Measurements from ENCODE around the gene USH2A. TPM values are rescaled to one million over a fixed set of nuclear protein-coding genes. Genes with fewer than 3 reads are reported as not detected.
"Not testable (repeated sequence)": the region's sequence is repeated elsewhere in the genome, so short reads cannot be mapped to it uniquely, and the experiment has no call there.

USH2A gene
- total RNA-seq, 1 donor from 2014 or later, result not detected

DNA sequence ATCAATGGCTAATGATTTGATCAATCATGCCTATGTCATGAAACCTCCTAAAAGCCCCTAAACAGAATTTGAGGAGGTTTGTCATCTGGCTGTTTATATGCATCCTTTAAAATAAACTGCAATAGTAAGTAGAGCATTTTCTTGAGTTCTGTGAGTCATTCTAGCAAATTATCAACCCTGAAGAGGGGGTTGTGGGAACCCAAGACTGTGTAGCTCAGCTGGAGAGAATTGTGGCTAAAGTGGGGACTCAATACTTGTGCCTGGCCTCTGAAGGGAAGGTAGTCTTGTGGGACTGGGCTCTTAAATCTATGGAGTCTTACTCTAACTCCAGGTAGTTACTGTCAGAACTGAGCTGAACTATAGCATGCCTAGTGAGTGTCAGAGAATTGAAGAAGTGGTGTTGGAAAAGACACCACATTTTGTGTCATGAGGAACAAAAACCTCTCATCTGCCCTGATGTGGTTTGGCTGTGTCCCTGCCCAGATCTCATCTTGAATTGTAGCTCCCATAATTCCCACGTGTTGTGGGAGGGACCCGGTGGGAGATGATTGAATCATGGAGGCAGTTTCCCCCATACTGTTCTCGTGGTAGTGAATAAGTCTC lies 402.4 kb downstream of the USH2A start:
- DNase-seq (ENCODE audit: low spot score in 2 of 2), result no peak
- H3K36me3 ChIP-seq, result no peaks in the 10 kb centered on the region
- no peak overlapping the region for H3K4me3 ChIP-seq
- TF ChIP-seq CTCF (IDR thresholded peaks at IDR 0.05), result no peak
- no peaks in the 10 kb centered on the region for H3K27me3 ChIP-seq
- H3K9me3 ChIP-seq, result no peaks in the 10 kb centered on the region
- no peak overlapping the region for H3K27ac ChIP-seq
- H3K4me1 ChIP-seq, result no peaks in the 10 kb centered on the region
- intact Hi-C loops (cut with DNase I), result no loop called here

DNA sequence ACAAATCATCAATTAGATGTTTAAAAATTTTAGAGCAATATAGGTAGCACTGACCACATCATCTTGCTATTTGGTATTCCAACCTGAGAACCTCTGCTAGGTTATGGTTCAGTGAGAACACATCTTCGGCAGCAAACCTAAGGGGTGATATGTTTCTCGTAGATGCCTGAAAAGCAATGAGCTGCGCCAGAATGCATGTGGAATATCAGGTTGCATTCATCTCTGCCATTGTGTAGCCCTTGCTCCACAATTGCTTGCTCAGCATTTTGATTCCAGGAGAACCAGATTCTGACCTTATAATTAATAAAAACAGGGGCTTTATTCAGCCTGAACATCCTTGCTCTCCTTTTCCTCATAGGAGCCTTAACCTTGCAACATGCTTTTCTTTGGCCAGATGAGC lies 408.1 kb downstream of the USH2A start:
- no peak overlapping the region for H3K27ac ChIP-seq
- no peaks in the 10 kb centered on the region for H3K4me1 ChIP-seq
- intact Hi-C loops (cut with DNase I), result no loop called here
- H3K4me3 ChIP-seq, result no peak overlapping the region
- H3K27me3 ChIP-seq, result no peaks in the 10 kb centered on the region
- no peak for DNase-seq (ENCODE audit: low spot score in 2 of 2)
- TF ChIP-seq CTCF (IDR thresholded peaks at IDR 0.05), result no peak
- no peaks in the 10 kb centered on the region for H3K36me3 ChIP-seq
- H3K9me3 ChIP-seq, result no peaks in the 10 kb centered on the region

- H3K36me3 ChIP-seq, result no peaks in the 10 kb centered on the region
- H3K4me1 ChIP-seq, result no peaks in the 10 kb centered on the region
- DNase-seq (ENCODE audit: low spot score in 2 of 2), result no peak
- intact Hi-C loops (cut with DNase I), result no loop called here
- no peak for TF ChIP-seq CTCF (IDR thresholded peaks at IDR 0.05)
- H3K4me3 ChIP-seq, result no peak overlapping the region
- no peaks in the 10 kb centered on the region for H3K9me3 ChIP-seq
- H3K27me3 ChIP-seq, result no peaks in the 10 kb centered on the region
- H3K27ac ChIP-seq, result no peak overlapping the region
Measured at GRCh38 chr1:216014086-216014485, 409.2 kb downstream of the USH2A start.

DNA sequence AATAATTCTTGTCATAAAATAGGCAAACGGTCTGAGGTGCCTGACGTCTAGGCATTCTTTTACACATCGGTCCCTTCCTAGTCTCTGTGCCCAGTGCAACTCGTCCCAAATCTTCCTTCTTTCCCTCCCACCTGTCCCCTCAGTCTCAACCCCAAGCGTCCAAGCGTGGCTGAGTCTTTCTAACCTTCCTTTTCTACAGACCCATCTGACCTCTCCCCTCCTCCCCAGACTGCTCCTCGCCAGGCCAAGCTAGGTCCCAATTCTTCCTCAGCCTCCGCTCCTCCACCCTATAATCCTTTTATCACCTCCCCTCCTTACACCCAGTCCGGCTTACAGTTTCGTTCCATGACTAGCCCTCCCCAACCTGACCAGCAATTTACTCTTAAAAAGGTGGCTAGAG lies 413.8 kb downstream of the USH2A start:
- H3K36me3 ChIP-seq; H3K4me1 ChIP-seq; intact Hi-C loops (cut with DNase I); H3K4me3 ChIP-seq; H3K27ac ChIP-seq; DNase-seq (ENCODE audit: low spot score in 2 of 2); H3K27me3 ChIP-seq; H3K9me3 ChIP-seq: not testable (repeated sequence)

GRCh38 chr1:216005916-216006315 lies 417.3 kb downstream of the USH2A start:
- Histone ChIP-seq H3K9me3 (no peaks in the 10 kb centered on the region), H3K4me1 (no peaks in the 10 kb centered on the region), H3K27me3 (no peaks in the 10 kb centered on the region), H3K36me3 (no peaks in the 10 kb centered on the region), H3K27ac (no peak overlapping the region), H3K4me3 (no peak overlapping the region)
- no peak for TF ChIP-seq CTCF (IDR thresholded peaks at IDR 0.05)
- no peak for DNase-seq (ENCODE audit: low spot score in 2 of 2)
- intact Hi-C loops (cut with DNase I), result no loop called here

DNA sequence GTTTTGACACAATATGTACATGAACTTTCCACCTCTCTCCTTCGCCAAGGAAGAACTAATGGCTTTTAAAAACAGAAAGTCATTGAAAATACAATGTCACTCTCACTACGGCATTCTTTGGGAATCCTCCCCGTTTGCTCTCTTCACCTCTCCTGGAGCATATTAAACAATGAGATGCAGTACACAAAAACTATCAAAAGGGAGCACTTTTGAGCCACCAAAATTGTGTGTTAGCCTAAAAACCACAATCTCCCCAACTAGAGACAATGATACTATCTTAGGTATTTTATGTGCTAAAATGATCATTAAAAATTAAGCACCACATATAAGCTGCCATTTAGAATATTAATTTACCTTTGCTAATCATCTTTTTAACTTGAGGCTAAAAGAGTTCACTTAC lies 430.6 kb downstream of the USH2A start:
- peak in 1 of 3 experiments; percentile 18 for TF ChIP-seq CTCF (IDR thresholded peaks at IDR 0.05)
- DNase-seq (ENCODE audit: low spot score in 2 of 2), result no peak
- Histone ChIP-seq H3K4me3 (no peak overlapping the region), H3K36me3 (no peaks in the 10 kb centered on the region), H3K27ac (no peak overlapping the region), H3K9me3 (no peaks in the 10 kb centered on the region), H3K27me3 (no peaks in the 10 kb centered on the region), H3K4me1 (no peaks in the 10 kb centered on the region)
- intact Hi-C loops (cut with DNase I), result no loop called here

Measured in ascending aorta (tissue), 2 donors.